Thyroid gland (tissue), 4 donors: ENCODE measurements around the gene PIP4K2A. TPM values are rescaled to one million over a fixed set of nuclear protein-coding genes. Genes with fewer than 3 reads are reported as not detected.

ENCODE experiments used
- DNase-seq, 2 donors: peaks; one replicate each; pipeline ENCODE4 v3.0.0-alpha.2; 2019
- H3K27ac ChIP-seq, 3 donors: fragments of 200-600 bp; sonication (generic); 1 replicate in 2 of 3; 2 replicates in 1 of 3; pipeline ENCODE4 v1.5.1; 2016 to 2019; ENCODE audit warnings: mild to moderate bottlenecking in 1 of 3, moderate library complexity in 1 of 3
- H3K27me3 ChIP-seq: fragments of 200-600 bp; sonication (generic); one replicate; pipeline ENCODE4 v1.5.1; 2019
- H3K36me3 ChIP-seq, 2 donors: fragments of 200-600 bp; sonication (generic); one replicate each; pipeline ENCODE4 v1.5.1; 2016 to 2019
- H3K4me1 ChIP-seq, 2 donors: fragments of 200-600 bp; sonication (generic); one replicate each; pipeline ENCODE4 v1.5.1; 2017 to 2019
- H3K4me3 ChIP-seq, 3 donors: fragments of 200-600 bp; sonication (generic); replicated peaks in 1 of 3; 1 replicate in 2 of 3; 2 replicates in 1 of 3; pipeline ENCODE4 v1.5.1; 2016; ENCODE audit warnings: mild to moderate bottlenecking in 1 of 3
- H3K9me3 ChIP-seq: fragments of 200-600 bp; sonication (generic); one replicate; pipeline ENCODE4 v1.5.1; 2017
- POLR2A ChIP-seq, 2 donors: fragments of 450-650 bp; IDR thresholded peaks; one replicate each; pipeline ENCODE4 v1.6.1; 2017; ENCODE audit warnings: antibody characterized with exemption in 2 of 2, mild to moderate bottlenecking in 2 of 2, moderate library complexity in 1 of 2
- WGBS, 2 donors: methylation state at CpG; one replicate each; pipeline ENCODE4 v1.1.5; 2017; 5-methylcytosine and 5-hydroxymethylcytosine counted together
- intact Hi-C: fragments of 100-400 bp; cut with DNase I; formaldehyde crosslinking; loops from one replicate; pipeline ENCODE4 v1.15.1; 2023
- total RNA-seq, 4 donors: library from RNA; depleted of rRNA; stranded (reverse); fragments of >200 nt; gene quantifications; one replicate each; pipeline ENCODE4 v1.2.3, GENCODE V29; 2016
- TF ChIP-seq, protein P1 (sequence below), 6 experiments: fragments of 200-600 bp in 3 of 6; fragments of 450-650 bp in 3 of 6; sonication (generic) in 3 of 6; IDR thresholded peaks; one replicate each; pipeline ENCODE4 v1.5.1; 2016 to 2019; ENCODE audit warnings: antibody characterized with exemption in 6 of 6, mild to moderate bottlenecking in 2 of 6, inconsistent platforms in 1 of 6, moderate library complexity in 1 of 6

PIP4K2A gene
- total RNA-seq, 4 donors from 2014 or later = 16.5 to 23.2 (median 19.3) TPM

DNA sequence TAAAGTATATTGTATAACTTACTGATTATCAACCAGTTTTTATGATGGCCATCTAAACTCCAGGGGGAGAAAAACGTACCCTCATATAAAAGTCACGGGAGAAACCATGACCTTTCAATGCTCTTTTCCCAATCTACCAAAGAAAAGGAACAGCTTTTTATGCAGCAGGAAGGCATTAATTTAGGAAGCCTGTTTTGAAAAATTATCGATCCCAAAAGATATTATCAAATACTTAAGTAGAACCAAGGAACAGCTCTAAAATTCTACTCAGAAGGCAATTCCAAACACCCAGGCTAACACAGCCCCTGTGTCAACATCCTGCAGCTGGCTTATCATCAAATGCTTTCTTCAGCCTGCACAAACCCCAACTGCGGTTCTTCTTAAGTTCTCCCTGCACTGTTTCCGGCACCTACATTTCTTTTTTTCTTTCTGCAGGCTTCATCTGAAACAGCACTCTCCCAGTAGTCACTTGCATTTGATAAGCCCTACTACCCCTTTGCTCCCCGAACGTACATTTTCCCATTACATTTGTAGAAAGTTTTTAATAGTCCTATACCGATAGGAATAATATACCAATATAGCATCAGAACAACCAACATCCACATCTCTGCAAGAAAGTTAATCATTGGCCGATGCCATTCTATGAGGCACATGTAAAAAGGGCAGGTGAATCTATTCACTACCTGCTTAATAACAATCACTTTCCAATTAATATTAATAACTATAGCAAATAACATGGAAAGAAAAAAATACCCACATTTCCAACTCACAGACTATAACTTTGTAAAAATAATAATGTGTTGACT is 47.9 kb downstream of the PIP4K2A start:
- Histone ChIP-seq H3K4me1 (peaks cover 0 to 11% of the 10 kb centered on the region in 2 donors), H3K4me3 (no peak overlapping the region), H3K36me3 (no peaks in the 10 kb centered on the region), H3K27me3 (no peaks in the 10 kb centered on the region), H3K27ac (no peak overlapping the region), H3K9me3 (no peaks in the 10 kb centered on the region)
- no peak for DNase-seq
- TF ChIP-seq, protein P1, sequence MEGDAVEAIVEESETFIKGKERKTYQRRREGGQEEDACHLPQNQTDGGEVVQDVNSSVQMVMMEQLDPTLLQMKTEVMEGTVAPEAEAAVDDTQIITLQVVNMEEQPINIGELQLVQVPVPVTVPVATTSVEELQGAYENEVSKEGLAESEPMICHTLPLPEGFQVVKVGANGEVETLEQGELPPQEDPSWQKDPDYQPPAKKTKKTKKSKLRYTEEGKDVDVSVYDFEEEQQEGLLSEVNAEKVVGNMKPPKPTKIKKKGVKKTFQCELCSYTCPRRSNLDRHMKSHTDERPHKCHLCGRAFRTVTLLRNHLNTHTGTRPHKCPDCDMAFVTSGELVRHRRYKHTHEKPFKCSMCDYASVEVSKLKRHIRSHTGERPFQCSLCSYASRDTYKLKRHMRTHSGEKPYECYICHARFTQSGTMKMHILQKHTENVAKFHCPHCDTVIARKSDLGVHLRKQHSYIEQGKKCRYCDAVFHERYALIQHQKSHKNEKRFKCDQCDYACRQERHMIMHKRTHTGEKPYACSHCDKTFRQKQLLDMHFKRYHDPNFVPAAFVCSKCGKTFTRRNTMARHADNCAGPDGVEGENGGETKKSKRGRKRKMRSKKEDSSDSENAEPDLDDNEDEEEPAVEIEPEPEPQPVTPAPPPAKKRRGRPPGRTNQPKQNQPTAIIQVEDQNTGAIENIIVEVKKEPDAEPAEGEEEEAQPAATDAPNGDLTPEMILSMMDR (IDR thresholded peaks at IDR 0.05) = no peak
- TF ChIP-seq POLR2A (IDR thresholded peaks at IDR 0.05) = no peak
- WGBS, 2 donors = 73% methylated on average over 9 of the region's 9 CpGs
- intact Hi-C loops = no loop called here

DNA sequence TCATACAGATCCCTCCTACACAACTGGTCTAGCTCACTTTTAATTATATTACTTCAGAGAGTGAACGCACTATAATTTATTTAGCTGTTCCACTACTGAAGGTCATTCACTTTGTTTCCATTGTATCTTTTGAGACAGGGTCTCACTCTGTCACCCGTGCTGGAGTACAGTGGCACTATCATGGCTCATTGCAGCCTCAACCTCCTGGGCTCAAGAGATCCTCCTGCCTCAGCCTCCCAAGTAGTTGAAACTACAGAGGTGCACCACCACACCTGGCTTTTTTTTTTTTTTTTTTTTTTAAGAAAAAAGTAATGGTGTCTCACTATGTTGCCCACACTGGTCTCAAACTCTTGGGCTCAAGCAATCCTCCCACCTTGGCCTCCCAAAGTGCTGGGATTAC is 49.0 kb downstream of the PIP4K2A start:
- WGBS, 2 donors = 91 to 94% methylated on average over 2 of the region's 2 CpGs
- no peaks in the 10 kb centered on the region for H3K9me3 ChIP-seq
- no peak overlapping the region for H3K4me3 ChIP-seq
- intact Hi-C loops = no loop called here
- no peaks in the 10 kb centered on the region for H3K27me3 ChIP-seq
- peaks cover 0 to 11% of the 10 kb centered on the region in 2 donors for H3K4me1 ChIP-seq
- no peak for DNase-seq
- TF ChIP-seq, protein P1 (IDR thresholded peaks at IDR 0.05) = no peak
- TF ChIP-seq POLR2A (IDR thresholded peaks at IDR 0.05) = no peak
- H3K36me3 ChIP-seq = no peaks in the 10 kb centered on the region
- no peak overlapping the region for H3K27ac ChIP-seq

DNA sequence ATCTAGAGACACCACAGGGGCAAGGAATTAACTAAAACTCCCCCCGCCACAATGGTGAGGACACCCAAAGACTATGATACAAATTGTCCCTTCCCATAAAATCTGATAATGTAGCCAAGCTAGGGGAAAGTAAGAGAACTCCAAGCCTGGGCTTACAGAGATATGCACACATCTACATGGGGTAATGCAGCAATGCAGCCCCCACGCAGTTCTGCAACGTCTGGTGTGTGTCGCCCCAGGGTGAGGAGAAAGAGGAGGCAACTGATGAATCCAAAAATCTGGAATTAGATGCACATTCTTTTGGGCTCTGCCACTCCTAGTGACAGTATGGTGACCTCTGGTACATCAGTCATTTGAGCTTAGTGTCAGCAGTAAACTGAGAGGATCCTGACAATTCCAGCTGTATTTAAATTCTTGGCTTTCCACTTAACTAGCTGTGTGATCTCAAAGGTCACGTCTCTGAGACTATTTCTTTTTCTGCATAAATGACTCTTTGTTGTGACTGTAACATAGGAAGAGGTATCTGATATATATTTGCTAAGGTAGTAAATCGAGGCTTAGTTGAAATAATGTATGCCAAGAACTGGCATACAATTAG is 51.5 kb downstream of the PIP4K2A start:
- intact Hi-C loops = no loop called here
- Histone ChIP-seq H3K27ac (no peak overlapping the region), H3K9me3 (no peaks in the 10 kb centered on the region), H3K4me1 (peaks cover 14 to 26% of the 10 kb centered on the region in 2 donors), H3K27me3 (no peaks in the 10 kb centered on the region), H3K4me3 (no peak overlapping the region), H3K36me3 (no peaks in the 10 kb centered on the region)
- 75 to 88% methylated on average over 6 of the region's 6 CpGs for WGBS, 2 donors
- TF ChIP-seq, protein P1 (IDR thresholded peaks at IDR 0.05) = no peak
- no peak for TF ChIP-seq POLR2A (IDR thresholded peaks at IDR 0.05)
- DNase-seq = no peak

DNA sequence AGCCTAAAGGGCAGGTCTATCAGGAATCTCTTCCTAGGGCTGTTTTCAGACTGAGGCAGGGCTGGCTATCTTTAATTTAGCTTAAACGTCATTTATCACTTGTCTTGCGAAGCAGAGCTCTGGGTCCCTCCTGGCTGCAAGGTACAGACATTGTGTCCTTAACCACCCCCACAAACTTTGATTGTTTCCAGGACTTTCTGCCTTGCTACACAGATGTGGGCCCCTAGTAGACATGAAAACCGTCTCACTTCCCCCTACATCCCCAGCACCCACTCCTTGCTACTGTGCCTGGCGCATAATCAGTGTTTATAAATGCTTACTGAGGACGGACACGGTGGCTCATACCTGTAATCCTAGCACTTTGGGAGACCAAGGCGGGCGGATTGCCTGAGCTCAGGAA is 54.5 kb downstream of the PIP4K2A start:
- intact Hi-C loops = no loop called here
- Histone ChIP-seq H3K9me3 (no peaks in the 10 kb centered on the region), H3K27me3 (no peaks in the 10 kb centered on the region), H3K36me3 (no peaks in the 10 kb centered on the region), H3K27ac (no peak overlapping the region), H3K4me1 (peaks cover 35 to 44% of the 10 kb centered on the region in 2 donors), H3K4me3 (no peak overlapping the region)
- DNase-seq = no peak
- TF ChIP-seq POLR2A (IDR thresholded peaks at IDR 0.05) = no peak
- TF ChIP-seq, protein P1 (IDR thresholded peaks at IDR 0.05) = no peak
- 90 to 95% methylated on average over 8 of the region's 8 CpGs for WGBS, 2 donors
